H9 (cell line): ENCODE measurements around the gene TCFL5. TPM values are rescaled to one million over a fixed set of nuclear protein-coding genes. Genes with fewer than 3 reads are reported as not detected.
A peak's percentile ranks its signal among the peaks of the same experiment; 100 is the strongest.

Experiments
- DNase-seq: peaks from one replicate; pipeline ENCODE4 v3.0.0-alpha.2; 2017
- H2AFZ ChIP-seq: one replicate; pipeline ENCODE4 v1.6.1; 2013; ENCODE audit warnings: mild to moderate bottlenecking, low read length, control low read depth, moderate library complexity
- H2AK5ac ChIP-seq: 2 replicates; pipeline ENCODE4 v1.6.1; 2013; ENCODE audit warnings: low read length, control low read depth, mixed read lengths; ENCODE audit not compliant: insufficient read length
- H2BK120ac ChIP-seq: one replicate; pipeline ENCODE4 v1.6.1; 2013; ENCODE audit warnings: low read depth, mild to moderate bottlenecking, low read length, control low read depth, inconsistent platforms; ENCODE audit not compliant: poor library complexity, severe bottlenecking
- H2BK12ac ChIP-seq: 2 replicates; pipeline ENCODE4 v1.6.1; 2013; ENCODE audit warnings: low read length, control low read depth, mixed read lengths, low read depth; ENCODE audit not compliant: insufficient read length
- H2BK15ac ChIP-seq: 2 replicates; pipeline ENCODE4 v1.6.1; 2013; ENCODE audit warnings: low read depth, low read length, control low read depth
- H2BK20ac ChIP-seq: one replicate; pipeline ENCODE4 v1.6.1; 2013; ENCODE audit warnings: low read depth, mild to moderate bottlenecking, low read length, control low read depth, inconsistent platforms; ENCODE audit not compliant: poor library complexity, severe bottlenecking
- H2BK5ac ChIP-seq: 2 replicates; pipeline ENCODE4 v1.6.1; 2013; ENCODE audit warnings: low read length, control low read depth, mixed read lengths; ENCODE audit not compliant: insufficient read length
- H3K14ac ChIP-seq: 2 replicates; pipeline ENCODE4 v1.6.1; 2013; ENCODE audit warnings: low read length, control low read depth; ENCODE audit not compliant: insufficient read depth
- H3K18ac ChIP-seq: 2 replicates; pipeline ENCODE4 v1.6.1; 2013; ENCODE audit warnings: low read depth, mild to moderate bottlenecking, mixed read lengths, low read length, control low read depth; ENCODE audit not compliant: insufficient read length
- H3K23ac ChIP-seq: 2 replicates; pipeline ENCODE4 v1.6.1; 2013; ENCODE audit warnings: low read length, control low read depth, mixed read lengths, low read depth; ENCODE audit not compliant: insufficient read length
- H3K23me2 ChIP-seq: 2 replicates; pipeline ENCODE4 v1.6.1; 2013; ENCODE audit warnings: low read depth, mild to moderate bottlenecking, mixed read lengths, low read length, control low read depth; ENCODE audit not compliant: insufficient read length, poor library complexity, severe bottlenecking
- H3K27ac ChIP-seq: 2 replicates; pipeline ENCODE4 v1.5.1; 2013; ENCODE audit warnings: low read length, control low read depth, mixed read lengths, low read depth; ENCODE audit not compliant: insufficient read length
- H3K27me3 ChIP-seq: 2 replicates; pipeline ENCODE4 v1.6.1; 2013; ENCODE audit warnings: low read length, control low read depth, inconsistent platforms; ENCODE audit not compliant: insufficient read depth
- H3K4ac ChIP-seq: 2 replicates; pipeline ENCODE4 v1.6.1; 2013; ENCODE audit warnings: low read depth, mild to moderate bottlenecking, control low read depth, inconsistent platforms, low read length, moderate library complexity
- H3K4me1 ChIP-seq: 2 replicates; pipeline ENCODE4 v1.6.1; 2013; ENCODE audit warnings: low read length, control low read depth, inconsistent platforms; ENCODE audit not compliant: insufficient read depth
- H3K4me2 ChIP-seq: 2 replicates; pipeline ENCODE4 v1.6.1; 2013; ENCODE audit warnings: low read length, control low read depth, mixed read lengths; ENCODE audit not compliant: insufficient read length, insufficient read depth
- H3K56ac ChIP-seq: 2 replicates; pipeline ENCODE4 v1.6.1; 2013; ENCODE audit warnings: low read depth, mild to moderate bottlenecking, mixed read lengths, low read length, control low read depth; ENCODE audit not compliant: insufficient read length
- H3K79me1 ChIP-seq: 2 replicates; pipeline ENCODE4 v1.6.1; 2013; ENCODE audit warnings: low read depth, mild to moderate bottlenecking, moderate library complexity, low read length, control low read depth, inconsistent platforms; ENCODE audit not compliant: insufficient read depth, poor library complexity, severe bottlenecking
- H3K79me2 ChIP-seq: 2 replicates; pipeline ENCODE4 v1.6.1; 2013; ENCODE audit warnings: low read length, control low read depth, inconsistent platforms; ENCODE audit not compliant: insufficient read depth
- H3K9ac ChIP-seq: 2 replicates; pipeline ENCODE4 v1.6.1; 2013; ENCODE audit warnings: low read length, control low read depth, mixed read lengths; ENCODE audit not compliant: insufficient read length; ENCODE audit errors: extremely low read depth
- H3K9me3 ChIP-seq: one replicate; pipeline ENCODE4 v1.6.1; 2013; ENCODE audit warnings: low read depth, low read length, inconsistent platforms; ENCODE audit not compliant: control insufficient read depth
- H3T11ph ChIP-seq: one replicate; pipeline ENCODE4 v1.6.1; 2013; ENCODE audit warnings: mild to moderate bottlenecking, low read length, control low read depth, inconsistent platforms
- H4K20me1 ChIP-seq: one replicate; pipeline ENCODE4 v1.6.1; 2013; ENCODE audit not compliant: control insufficient read depth, insufficient read length, insufficient read depth
- H4K5ac ChIP-seq: 2 replicates; pipeline ENCODE4 v1.6.1; 2013; ENCODE audit warnings: low read depth, mild to moderate bottlenecking, mixed read lengths, low read length, control low read depth; ENCODE audit not compliant: insufficient read length
- H4K8ac ChIP-seq: replicated peaks from 2 replicates; pipeline ENCODE4 v1.6.1; 2013; ENCODE audit warnings: low read length, control low read depth, mixed read lengths, low read depth; ENCODE audit not compliant: insufficient read length
- H4K91ac ChIP-seq: 2 replicates; pipeline ENCODE4 v1.6.1; 2013; ENCODE audit warnings: low read depth, mild to moderate bottlenecking, moderate library complexity, mixed read lengths, low read length, control low read depth; ENCODE audit not compliant: insufficient read length
- H3K27ac Mint-ChIP-seq, 3 experiments: 2 replicates in 2 of 3; 3 replicates in 1 of 3; pipeline ENCODE4 v1.8.0; 2020 to 2021; ENCODE audit warnings: mixed read lengths in 3 of 3, mild to moderate bottlenecking in 1 of 3, moderate library complexity in 1 of 3
- H3K27me3 Mint-ChIP-seq: 2 replicates; pipeline ENCODE4 v1.8.0; 2021; ENCODE audit warnings: low read depth, mild to moderate bottlenecking, moderate library complexity, mixed read lengths
- H3K36me3 Mint-ChIP-seq, 3 experiments: 2 replicates in 2 of 3; 3 replicates in 1 of 3; pipeline ENCODE4 v1.8.0; 2020 to 2021; ENCODE audit warnings: low read depth in 3 of 3, mixed read lengths in 3 of 3; ENCODE audit not compliant: insufficient read depth in 1 of 3
- H3K4me1 Mint-ChIP-seq, 2 experiments: 2 replicates each; pipeline ENCODE4 v1.8.0; 2020; ENCODE audit warnings: mixed read lengths in 2 of 2
- H3K4me3 Mint-ChIP-seq, 2 experiments: 2 replicates in 1 of 2; 3 replicates in 1 of 2; pipeline ENCODE4 v1.8.0; 2020 to 2021; ENCODE audit warnings: mild to moderate bottlenecking in 2 of 2, mixed read lengths in 2 of 2, moderate library complexity in 1 of 2
- H3K9me3 Mint-ChIP-seq, 2 experiments: 2 replicates in 1 of 2; 3 replicates in 1 of 2; pipeline ENCODE4 v1.8.0; 2020; ENCODE audit warnings: mild to moderate bottlenecking in 2 of 2, mixed read lengths in 2 of 2, moderate library complexity in 1 of 2
- CTCF ChIP-seq: fragments of 200-600 bp; sonication (generic); conservative IDR thresholded peaks from 3 replicates; pipeline ENCODE4 v1.8.0; 2021; ENCODE audit warnings: antibody characterized with exemption, mild to moderate bottlenecking
- WGBS: extraction: QIAGEN DNeasy Blood & Tissue Kit; methylation state at CpG from one replicate; pipeline ENCODE4 v1.1.7; 2013; ENCODE audit warnings: missing lambda C conversion rate, low lambda C conversion rate, mixed read lengths; ENCODE audit not compliant: insufficient read length; ENCODE audit errors: extremely low coverage; 5-methylcytosine and 5-hydroxymethylcytosine counted together
- total RNA-seq: library from RNA; stranded (reverse); gene quantifications from 2 replicates; pipeline ENCODE4 v1.2.1, GENCODE V29; 2021

TCFL5 gene
- total RNA-seq, 1 experiment from 2014 or later, result 16.4 TPM

- no peak overlapping the region for H2BK5ac ChIP-seq
- no peak overlapping the region for H3T11ph ChIP-seq
- H3K79me2 ChIP-seq, result no peaks in the 10 kb centered on the region
- H3K9me3 ChIP-seq, result no peaks in the 10 kb centered on the region
- H4K91ac ChIP-seq, result no peak overlapping the region
- DNase-seq, result no peak
- no peak overlapping the region for H3K27ac ChIP-seq
- no peaks in the 10 kb centered on the region for H3K79me1 ChIP-seq
- Mint-ChIP-seq H3K4me1 (peaks cover 7 to 12% of the 10 kb centered on the region in 2 experiments; a peak in 2 of 4 replicates), H3K9me3 (no peaks in the 10 kb centered on the region), H3K27ac (no peak overlapping the region), H3K36me3 (peaks cover 13 to 38% (median 34%) of the 10 kb centered on the region in 3 experiments), H3K4me3 (peak overlapping the region; percentile 74 to 88), H3K27me3 (peaks cover 24% of the 10 kb centered on the region)
- H2BK15ac ChIP-seq, result no peak overlapping the region
- no peak overlapping the region for H2BK12ac ChIP-seq
- H4K5ac ChIP-seq, result no peak overlapping the region
- H3K23ac ChIP-seq, result no peak overlapping the region
- H4K8ac ChIP-seq, result no peak overlapping the region
- no peak overlapping the region for H3K56ac ChIP-seq
- no peak overlapping the region for H2AK5ac ChIP-seq
- no peak overlapping the region for H3K4me2 ChIP-seq
- no peaks in the 10 kb centered on the region for H3K27me3 ChIP-seq
- no peak overlapping the region for H2BK120ac ChIP-seq
- no peak overlapping the region for H2AFZ ChIP-seq
- no peak overlapping the region for H3K4ac ChIP-seq
- no peak overlapping the region for H3K9ac ChIP-seq
- no peak for TF ChIP-seq CTCF
- peaks cover 4% of the 10 kb centered on the region for H3K23me2 ChIP-seq
- H3K14ac ChIP-seq, result no peak overlapping the region
- no peak overlapping the region for H2BK20ac ChIP-seq
- no peak overlapping the region for H3K18ac ChIP-seq
- no peaks in the 10 kb centered on the region for H4K20me1 ChIP-seq
- no peaks in the 10 kb centered on the region for H3K4me1 ChIP-seq
- WGBS, result no CpG with 5 or more reads among the region's 26 CpGs
Observed at GRCh38 chr20:62797671-62798532, 63.7 kb downstream of the TCFL5 start.
